ENCODE results near the gene DUSP28. TPM values are rescaled to one million over a fixed set of nuclear protein-coding genes. Genes with fewer than 3 reads are reported as not detected.

Gene DUSP28
- total and polyA plus RNA-seq, 10 of the 15 experiments (the other 5 are each of a cell fraction or from before 2014, with no cell fraction given), result 2.5 to 12.5 (median 6.4) TPM

DNA sequence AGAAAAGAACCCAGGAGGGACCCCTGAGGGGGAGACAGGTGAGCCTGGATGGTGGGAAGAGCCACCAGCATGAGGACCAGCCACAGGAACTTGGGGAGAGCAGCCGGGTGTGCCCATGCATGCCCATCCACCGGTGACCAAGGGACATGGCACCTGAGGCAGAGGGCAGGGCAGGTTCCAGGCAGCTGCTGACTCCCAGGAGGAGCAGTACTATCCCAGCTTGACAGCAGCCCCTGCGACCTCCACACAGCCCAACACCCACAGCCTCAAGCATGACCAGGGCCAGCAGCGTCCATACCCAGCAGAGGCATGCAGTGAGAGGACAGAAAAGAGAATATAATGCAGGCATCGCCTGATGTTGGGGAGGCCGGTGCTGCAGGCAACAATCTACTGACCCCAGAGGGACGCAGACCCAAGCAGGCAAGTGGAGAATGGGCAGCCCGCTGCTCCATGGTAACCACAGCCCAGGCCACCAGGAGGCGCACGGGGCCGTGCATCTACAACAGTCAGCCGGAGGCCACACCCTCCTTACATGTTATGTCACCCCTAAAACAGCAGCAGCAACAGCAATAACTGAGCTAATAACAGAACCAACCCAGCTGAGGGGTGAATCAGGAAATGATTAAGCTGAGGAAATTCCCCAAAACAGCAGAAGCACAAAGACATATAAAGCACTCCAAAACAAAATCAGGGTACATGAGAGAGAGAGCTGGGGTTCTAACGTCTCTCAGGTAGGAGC lies 46.4 kb upstream of the DUSP28 start (continued):
- TF ChIP-seq, protein P1, sequence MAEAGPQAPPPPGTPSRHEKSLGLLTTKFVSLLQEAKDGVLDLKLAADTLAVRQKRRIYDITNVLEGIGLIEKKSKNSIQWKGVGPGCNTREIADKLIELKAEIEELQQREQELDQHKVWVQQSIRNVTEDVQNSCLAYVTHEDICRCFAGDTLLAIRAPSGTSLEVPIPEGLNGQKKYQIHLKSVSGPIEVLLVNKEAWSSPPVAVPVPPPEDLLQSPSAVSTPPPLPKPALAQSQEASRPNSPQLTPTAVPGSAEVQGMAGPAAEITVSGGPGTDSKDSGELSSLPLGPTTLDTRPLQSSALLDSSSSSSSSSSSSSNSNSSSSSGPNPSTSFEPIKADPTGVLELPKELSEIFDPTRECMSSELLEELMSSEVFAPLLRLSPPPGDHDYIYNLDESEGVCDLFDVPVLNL (IDR thresholded peaks at IDR 0.05; ENCODE audit: low read depth, low read length), result no peak
- TF ChIP-seq, protein P2, sequence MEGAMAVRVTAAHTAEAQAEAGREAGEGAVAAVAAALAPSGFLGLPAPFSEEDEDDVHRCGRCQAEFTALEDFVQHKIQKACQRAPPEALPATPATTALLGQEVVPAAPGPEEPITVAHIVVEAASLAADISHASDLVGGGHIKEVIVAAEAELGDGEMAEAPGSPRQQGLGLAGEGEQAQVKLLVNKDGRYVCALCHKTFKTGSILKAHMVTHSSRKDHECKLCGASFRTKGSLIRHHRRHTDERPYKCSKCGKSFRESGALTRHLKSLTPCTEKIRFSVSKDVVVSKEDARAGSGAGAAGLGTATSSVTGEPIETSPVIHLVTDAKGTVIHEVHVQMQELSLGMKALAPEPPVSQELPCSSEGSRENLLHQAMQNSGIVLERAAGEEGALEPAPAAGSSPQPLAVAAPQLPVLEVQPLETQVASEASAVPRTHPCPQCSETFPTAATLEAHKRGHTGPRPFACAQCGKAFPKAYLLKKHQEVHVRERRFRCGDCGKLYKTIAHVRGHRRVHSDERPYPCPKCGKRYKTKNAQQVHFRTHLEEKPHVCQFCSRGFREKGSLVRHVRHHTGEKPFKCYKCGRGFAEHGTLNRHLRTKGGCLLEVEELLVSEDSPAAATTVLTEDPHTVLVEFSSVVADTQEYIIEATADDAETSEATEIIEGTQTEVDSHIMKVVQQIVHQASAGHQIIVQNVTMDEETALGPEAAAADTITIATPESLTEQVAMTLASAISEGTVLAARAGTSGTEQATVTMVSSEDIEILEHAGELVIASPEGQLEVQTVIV (IDR thresholded peaks at IDR 0.05; ENCODE audit: borderline replicate concordance, partially characterized antibody), result no peak
- TF ChIP-seq IKZF2 (IDR thresholded peaks at IDR 0.05) (no peak; a peak in 1 of 4 replicates), POLR2AphosphoS2 (IDR thresholded peaks at IDR 0.05; ENCODE audit: low read depth, low read length) (no peak), ETV6 (conservative IDR thresholded peaks at IDR 0.05 in 1 of 2, IDR thresholded peaks at IDR 0.05 in 1 of 2; ENCODE audit: borderline replicate concordance in 1 of 2, low read depth in 1 of 2) (peak in 1 of 2 experiments; percentile 68; a peak in 1 of 4 replicates), TCF12 (IDR thresholded peaks at IDR 0.05; ENCODE audit: low read depth, low read length) (peak; percentile 45; the same call in 1 of the 2 replicates), POLR2A (IDR thresholded peaks at IDR 0.05; ENCODE audit: low read depth, low read length) (no peak), RFX5 (IDR thresholded peaks at IDR 0.05; ENCODE audit: low read depth, low read length) (no peak), SRF (IDR thresholded peaks at IDR 0.05; ENCODE audit: low read depth in 2 of 2, low read length in 2 of 2) (0 out of 4 replicates have a peak, but pooled peaks of 1 of the 2 experiments have one; percentile 14), WRNIP1 (IDR thresholded peaks at IDR 0.05; ENCODE audit: borderline replicate concordance, low read depth, low read length) (no peak), MXI1 (IDR thresholded peaks at IDR 0.05; ENCODE audit: low read depth, low read length) (no peak), TBL1XR1 (IDR thresholded peaks at IDR 0.05; ENCODE audit: low read depth, low read length) (no peak), NRF1 (conservative IDR thresholded peaks at IDR 0.05; ENCODE audit: low read depth, low read length) (no peak), ZNF622 (IDR thresholded peaks at IDR 0.05) (no peak)
- TF ChIP-seq, protein P3, sequence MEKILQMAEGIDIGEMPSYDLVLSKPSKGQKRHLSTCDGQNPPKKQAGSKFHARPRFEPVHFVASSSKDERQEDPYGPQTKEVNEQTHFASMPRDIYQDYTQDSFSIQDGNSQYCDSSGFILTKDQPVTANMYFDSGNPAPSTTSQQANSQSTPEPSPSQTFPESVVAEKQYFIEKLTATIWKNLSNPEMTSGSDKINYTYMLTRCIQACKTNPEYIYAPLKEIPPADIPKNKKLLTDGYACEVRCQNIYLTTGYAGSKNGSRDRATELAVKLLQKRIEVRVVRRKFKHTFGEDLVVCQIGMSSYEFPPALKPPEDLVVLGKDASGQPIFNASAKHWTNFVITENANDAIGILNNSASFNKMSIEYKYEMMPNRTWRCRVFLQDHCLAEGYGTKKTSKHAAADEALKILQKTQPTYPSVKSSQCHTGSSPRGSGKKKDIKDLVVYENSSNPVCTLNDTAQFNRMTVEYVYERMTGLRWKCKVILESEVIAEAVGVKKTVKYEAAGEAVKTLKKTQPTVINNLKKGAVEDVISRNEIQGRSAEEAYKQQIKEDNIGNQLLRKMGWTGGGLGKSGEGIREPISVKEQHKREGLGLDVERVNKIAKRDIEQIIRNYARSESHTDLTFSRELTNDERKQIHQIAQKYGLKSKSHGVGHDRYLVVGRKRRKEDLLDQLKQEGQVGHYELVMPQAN (conservative IDR thresholded peaks at IDR 0.05), result no peak
